ENCODE measurements around the gene WBP2.

Gene WBP2

GRCh38 chr17:75843577-75844529 is 11.3 kb downstream of the WBP2 start, which contains the start of gene UNC13D:
UNC13D (minus strand) TSS chr17:75844404; CDS start chr17:75844337, 67 bp downstream.
- Histone ChIP-seq H3K9me3 (ENCODE audit: control insufficient read depth in 2 of 2, low read length in 2 of 2) (no peaks in the 10 kb centered on the region), H3K27me3 (ENCODE audit: control insufficient read depth in 1 of 2, insufficient read depth in 2 of 2, low read length in 2 of 2) (no peaks in the 10 kb centered on the region), H3K36me3 (ENCODE audit: control insufficient read depth in 2 of 2, insufficient read depth in 2 of 2, low read length in 2 of 2) (peaks cover 27 to 30% of the 10 kb centered on the region in 2 donors), H3K4me1 (ENCODE audit: control insufficient read depth, insufficient read depth, low read length) (peaks cover 24% of the 10 kb centered on the region), H3K4me3 (ENCODE audit: low read length in 2 of 2) (no peak within 1 kb of the TSS), H3K27ac (ENCODE audit: low read length) (peak within 1 kb of the TSS; percentile 66), H3K9ac (ENCODE audit: low read length in 2 of 2) (peak within 1 kb of the TSS; percentile 33 to 36)

GRCh38 chr17:75842963-75843576 is 12.1 kb downstream of the WBP2 start:
- Histone ChIP-seq H3K9me3 (ENCODE audit: control insufficient read depth in 2 of 2, low read length in 2 of 2) (no peaks in the 10 kb centered on the region), H3K4me3 (ENCODE audit: low read length in 2 of 2) (no peak overlapping the region), H3K27ac (ENCODE audit: low read length) (no peak overlapping the region), H3K9ac (ENCODE audit: low read length in 2 of 2) (no peak overlapping the region), H3K4me1 (ENCODE audit: control insufficient read depth, insufficient read depth, low read length) (peaks cover 20% of the 10 kb centered on the region), H3K27me3 (ENCODE audit: control insufficient read depth in 1 of 2, insufficient read depth in 2 of 2, low read length in 2 of 2) (no peaks in the 10 kb centered on the region), H3K36me3 (ENCODE audit: control insufficient read depth in 2 of 2, insufficient read depth in 2 of 2, low read length in 2 of 2) (peaks cover 19 to 23% of the 10 kb centered on the region in 2 donors)

GRCh38 chr17:75842411-75842810 is 12.7 kb downstream of the WBP2 start:
- H3K27me3 ChIP-seq (ENCODE audit: control insufficient read depth in 1 of 2, insufficient read depth in 2 of 2, low read length in 2 of 2), result no peaks in the 10 kb centered on the region
- no peak overlapping the region for H3K9ac ChIP-seq (ENCODE audit: low read length in 2 of 2)
- peaks cover 16% of the 10 kb centered on the region for H3K4me1 ChIP-seq (ENCODE audit: control insufficient read depth, insufficient read depth, low read length)
- H3K4me3 ChIP-seq (ENCODE audit: low read length in 2 of 2), result no peak overlapping the region
- H3K9me3 ChIP-seq (ENCODE audit: control insufficient read depth in 2 of 2, low read length in 2 of 2), result no peaks in the 10 kb centered on the region
- H3K27ac ChIP-seq (ENCODE audit: low read length), result no peak overlapping the region
- peaks cover 14 to 16% of the 10 kb centered on the region in 2 donors for H3K36me3 ChIP-seq (ENCODE audit: control insufficient read depth in 2 of 2, insufficient read depth in 2 of 2, low read length in 2 of 2)

DNA sequence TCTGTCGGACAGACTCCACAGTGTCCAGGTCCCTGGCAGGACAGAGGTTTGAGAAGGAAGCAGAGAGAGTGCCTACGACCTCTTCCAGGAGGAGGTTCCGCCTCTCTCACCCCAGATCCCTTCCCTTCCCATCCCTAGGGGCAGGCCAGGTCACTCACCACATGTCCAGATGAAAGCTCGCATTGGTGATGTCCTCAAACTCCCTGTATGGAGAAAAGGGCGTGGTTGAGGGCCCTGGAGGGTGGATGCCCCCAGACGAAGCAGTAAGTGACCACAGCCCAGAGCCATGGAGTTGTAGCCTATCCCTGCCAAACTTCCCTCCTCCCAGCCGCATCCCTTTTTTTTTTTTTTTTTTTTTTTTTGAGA is 14.4 kb downstream of the WBP2 start:
- Histone ChIP-seq H3K36me3 (ENCODE audit: control insufficient read depth in 2 of 2, insufficient read depth in 2 of 2, low read length in 2 of 2) (peaks cover 0 to under 1% of the 10 kb centered on the region in 2 donors), H3K27ac (ENCODE audit: low read length) (no peak overlapping the region), H3K9me3 (ENCODE audit: control insufficient read depth in 2 of 2, low read length in 2 of 2) (no peaks in the 10 kb centered on the region), H3K4me1 (ENCODE audit: control insufficient read depth, insufficient read depth, low read length) (peaks cover 12% of the 10 kb centered on the region), H3K4me3 (ENCODE audit: low read length in 2 of 2) (no peak overlapping the region), H3K9ac (ENCODE audit: low read length in 2 of 2) (no peak overlapping the region), H3K27me3 (ENCODE audit: control insufficient read depth in 1 of 2, insufficient read depth in 2 of 2, low read length in 2 of 2) (no peaks in the 10 kb centered on the region)

- H3K4me1 ChIP-seq (ENCODE audit: control insufficient read depth, insufficient read depth, low read length), result peaks cover 11% of the 10 kb centered on the region
- no peak overlapping the region for H3K4me3 ChIP-seq (ENCODE audit: low read length in 2 of 2)
- no peaks in the 10 kb centered on the region for H3K9me3 ChIP-seq (ENCODE audit: control insufficient read depth in 2 of 2, low read length in 2 of 2)
- H3K27me3 ChIP-seq (ENCODE audit: control insufficient read depth in 1 of 2, insufficient read depth in 2 of 2, low read length in 2 of 2), result no peaks in the 10 kb centered on the region
- H3K36me3 ChIP-seq (ENCODE audit: control insufficient read depth in 2 of 2, insufficient read depth in 2 of 2, low read length in 2 of 2), result peaks cover 0 to 2% of the 10 kb centered on the region in 2 donors
- H3K9ac ChIP-seq (ENCODE audit: low read length in 2 of 2), result no peak overlapping the region
- H3K27ac ChIP-seq (ENCODE audit: low read length), result no peak overlapping the region
These were observed 15.0 kb downstream of the WBP2 start for GRCh38 chr17:75839942-75840798.

GRCh38 chr17:75838410-75838809 is 16.7 kb downstream of the WBP2 start:
- H3K4me3 ChIP-seq (ENCODE audit: low read length in 2 of 2), result no peak overlapping the region
- H3K9ac ChIP-seq (ENCODE audit: low read length in 2 of 2), result no peak overlapping the region
- H3K36me3 ChIP-seq (ENCODE audit: control insufficient read depth in 2 of 2, insufficient read depth in 2 of 2, low read length in 2 of 2), result peaks cover 2 to 4% of the 10 kb centered on the region in 2 donors
- no peaks in the 10 kb centered on the region for H3K9me3 ChIP-seq (ENCODE audit: control insufficient read depth in 2 of 2, low read length in 2 of 2)
- H3K4me1 ChIP-seq (ENCODE audit: control insufficient read depth, insufficient read depth, low read length), result peaks cover 5% of the 10 kb centered on the region
- no peak overlapping the region for H3K27ac ChIP-seq (ENCODE audit: low read length)
- H3K27me3 ChIP-seq (ENCODE audit: control insufficient read depth in 1 of 2, insufficient read depth in 2 of 2, low read length in 2 of 2), result no peaks in the 10 kb centered on the region

DNA sequence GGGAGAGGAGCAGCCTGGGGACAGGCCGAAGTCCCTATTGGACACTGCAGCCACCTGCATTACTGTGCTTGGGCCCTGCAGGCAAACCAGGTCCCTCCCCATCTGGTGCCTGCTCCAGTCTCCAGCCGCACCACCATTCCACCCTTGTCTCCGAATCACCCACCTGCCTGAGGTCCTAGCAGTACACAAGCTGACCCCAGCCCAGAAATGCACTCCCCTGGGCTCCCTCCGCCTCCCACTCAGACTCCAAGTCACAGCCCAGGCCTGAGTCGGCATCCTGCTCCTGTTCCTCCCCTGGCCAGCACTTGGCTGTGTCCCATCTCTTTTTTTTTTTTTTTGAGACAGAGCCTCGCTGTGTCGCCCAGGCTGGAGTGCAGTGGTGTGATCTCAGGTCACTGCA is 17.2 kb downstream of the WBP2 start:
- peaks cover 2 to 6% of the 10 kb centered on the region in 2 donors for H3K36me3 ChIP-seq (ENCODE audit: control insufficient read depth in 2 of 2, insufficient read depth in 2 of 2, low read length in 2 of 2)
- no peak overlapping the region for H3K9ac ChIP-seq (ENCODE audit: low read length in 2 of 2)
- no peaks in the 10 kb centered on the region for H3K9me3 ChIP-seq (ENCODE audit: control insufficient read depth in 2 of 2, low read length in 2 of 2)
- peaks cover 5% of the 10 kb centered on the region for H3K4me1 ChIP-seq (ENCODE audit: control insufficient read depth, insufficient read depth, low read length)
- H3K27ac ChIP-seq (ENCODE audit: low read length), result no peak overlapping the region
- H3K27me3 ChIP-seq (ENCODE audit: control insufficient read depth in 1 of 2, insufficient read depth in 2 of 2, low read length in 2 of 2), result no peaks in the 10 kb centered on the region
- H3K4me3 ChIP-seq (ENCODE audit: low read length in 2 of 2), result no peak overlapping the region

DNA sequence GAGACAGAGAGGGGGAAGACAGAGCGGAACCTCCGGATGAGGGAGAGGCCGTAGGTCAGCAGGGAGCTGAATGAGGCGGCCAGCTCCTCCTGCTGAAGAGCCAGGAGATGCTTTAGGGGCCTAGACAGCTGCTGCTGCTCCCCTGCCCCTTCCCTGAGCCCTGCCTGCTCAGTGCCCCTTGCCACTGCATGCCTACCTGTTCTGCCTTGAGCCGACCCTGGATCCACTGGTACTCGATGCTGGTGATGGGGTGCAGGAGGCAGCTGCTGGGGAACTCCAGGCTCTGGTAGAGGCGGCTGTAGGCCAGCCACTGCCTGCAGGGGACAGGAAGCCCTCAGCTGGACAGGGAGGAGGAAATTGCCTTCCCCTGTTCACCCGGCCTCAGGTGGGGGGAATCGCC is 18.5 kb downstream of the WBP2 start:
- no peak overlapping the region for H3K27ac ChIP-seq (ENCODE audit: low read length)
- no peaks in the 10 kb centered on the region for H3K27me3 ChIP-seq (ENCODE audit: control insufficient read depth in 1 of 2, insufficient read depth in 2 of 2, low read length in 2 of 2)
- H3K36me3 ChIP-seq (ENCODE audit: control insufficient read depth in 2 of 2, insufficient read depth in 2 of 2, low read length in 2 of 2), result peaks cover 2 to 6% of the 10 kb centered on the region in 2 donors
- H3K4me1 ChIP-seq (ENCODE audit: control insufficient read depth, insufficient read depth, low read length), result peaks cover 5% of the 10 kb centered on the region
- no peak overlapping the region for H3K9ac ChIP-seq (ENCODE audit: low read length in 2 of 2)
- H3K9me3 ChIP-seq (ENCODE audit: control insufficient read depth in 2 of 2, low read length in 2 of 2), result no peaks in the 10 kb centered on the region
- H3K4me3 ChIP-seq (ENCODE audit: low read length in 2 of 2), result no peak overlapping the region

DNA sequence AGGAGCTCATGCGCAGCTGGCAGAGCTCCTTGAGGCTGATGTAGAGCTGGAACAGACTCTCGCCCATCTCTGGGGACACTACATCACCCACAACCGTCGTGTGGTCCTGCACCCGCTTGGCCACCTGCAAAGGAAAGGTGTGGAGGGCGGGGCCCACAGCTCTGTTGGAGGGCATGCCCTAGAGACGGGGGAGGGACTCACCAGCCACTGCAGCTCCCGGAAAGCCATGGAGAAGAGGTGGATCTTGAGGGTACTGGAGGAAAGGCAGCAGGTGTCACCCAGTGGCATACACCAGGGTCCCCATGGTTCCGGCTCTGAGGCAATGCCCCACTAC is 19.5 kb downstream of the WBP2 start:
- H3K4me1 ChIP-seq (ENCODE audit: control insufficient read depth, insufficient read depth, low read length), result peaks cover 5% of the 10 kb centered on the region

DNA sequence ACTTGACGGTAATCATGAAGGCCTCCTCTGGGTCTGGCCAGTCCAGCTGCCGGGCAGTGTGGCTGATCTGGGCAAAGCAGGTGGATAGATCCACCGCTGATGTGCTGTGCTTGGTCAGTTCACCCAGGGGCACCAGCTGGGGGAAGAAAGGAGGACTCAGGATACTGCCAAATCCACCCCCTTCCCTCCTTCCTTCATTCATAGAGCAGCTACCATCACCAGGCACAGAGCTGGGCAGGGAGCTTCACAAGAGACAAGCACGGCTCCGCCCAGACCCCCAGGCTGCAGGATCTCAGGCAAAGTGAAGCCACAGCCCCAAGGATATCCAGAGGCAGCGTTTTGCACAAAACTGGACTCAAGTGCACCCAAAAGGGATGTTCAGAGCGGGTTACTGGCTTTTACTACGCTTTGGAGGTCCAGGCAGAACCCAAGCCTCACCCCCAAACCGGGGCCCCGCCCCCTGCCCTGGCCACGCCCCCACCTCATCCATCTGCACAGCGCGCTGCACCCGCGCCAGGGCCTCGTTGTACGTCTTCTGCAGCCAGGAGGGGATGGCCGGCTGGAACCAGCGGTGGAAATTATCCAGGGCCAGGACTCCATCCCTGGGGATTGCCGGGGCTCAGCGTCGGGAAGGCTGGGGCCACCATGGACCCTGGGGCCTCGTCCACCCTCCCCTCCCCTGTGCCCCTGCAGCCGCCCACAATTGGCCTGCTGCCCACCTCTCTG is 20.0 kb downstream of the WBP2 start:
- no peak overlapping the region for H3K9ac ChIP-seq (ENCODE audit: low read length in 2 of 2)
- peaks cover 2 to 6% of the 10 kb centered on the region in 2 donors for H3K36me3 ChIP-seq (ENCODE audit: control insufficient read depth in 2 of 2, insufficient read depth in 2 of 2, low read length in 2 of 2)
- H3K27ac ChIP-seq (ENCODE audit: low read length), result no peak overlapping the region
- no peaks in the 10 kb centered on the region for H3K27me3 ChIP-seq (ENCODE audit: control insufficient read depth in 1 of 2, insufficient read depth in 2 of 2, low read length in 2 of 2)
- H3K9me3 ChIP-seq (ENCODE audit: control insufficient read depth in 2 of 2, low read length in 2 of 2), result no peaks in the 10 kb centered on the region
- H3K4me1 ChIP-seq (ENCODE audit: control insufficient read depth, insufficient read depth, low read length), result peaks cover 5% of the 10 kb centered on the region
- peak overlapping the region in 1 of 2 donors; percentile 15 for H3K4me3 ChIP-seq (ENCODE audit: low read length in 2 of 2)

More for the DNA sequence above, 19.5 kb downstream of the WBP2 start:
- H3K36me3 ChIP-seq (ENCODE audit: control insufficient read depth in 2 of 2, insufficient read depth in 2 of 2, low read length in 2 of 2), result peaks cover 2 to 6% of the 10 kb centered on the region in 2 donors
- H3K9ac ChIP-seq (ENCODE audit: low read length in 2 of 2), result no peak overlapping the region
- no peaks in the 10 kb centered on the region for H3K27me3 ChIP-seq (ENCODE audit: control insufficient read depth in 1 of 2, insufficient read depth in 2 of 2, low read length in 2 of 2)
- no peak overlapping the region for H3K27ac ChIP-seq (ENCODE audit: low read length)
- no peaks in the 10 kb centered on the region for H3K9me3 ChIP-seq (ENCODE audit: control insufficient read depth in 2 of 2, low read length in 2 of 2)
- peak overlapping the region in 1 of 2 donors; percentile 15 for H3K4me3 ChIP-seq (ENCODE audit: low read length in 2 of 2)
